NCI-H524 treated with DMSO at 0.1 percent for 48 hours (cell line): ENCODE measurements around the gene CARMIL1.
"Not testable (repeated sequence)": the region's sequence is repeated elsewhere in the genome, so short reads cannot be mapped to it uniquely, and the experiment has no call there.

ENCODE experiments used
- DNase-seq: peaks from one replicate; lab custom pipeline; 2025; lab: John Stamatoyannopoulos, UW

Gene CARMIL1

DNA sequence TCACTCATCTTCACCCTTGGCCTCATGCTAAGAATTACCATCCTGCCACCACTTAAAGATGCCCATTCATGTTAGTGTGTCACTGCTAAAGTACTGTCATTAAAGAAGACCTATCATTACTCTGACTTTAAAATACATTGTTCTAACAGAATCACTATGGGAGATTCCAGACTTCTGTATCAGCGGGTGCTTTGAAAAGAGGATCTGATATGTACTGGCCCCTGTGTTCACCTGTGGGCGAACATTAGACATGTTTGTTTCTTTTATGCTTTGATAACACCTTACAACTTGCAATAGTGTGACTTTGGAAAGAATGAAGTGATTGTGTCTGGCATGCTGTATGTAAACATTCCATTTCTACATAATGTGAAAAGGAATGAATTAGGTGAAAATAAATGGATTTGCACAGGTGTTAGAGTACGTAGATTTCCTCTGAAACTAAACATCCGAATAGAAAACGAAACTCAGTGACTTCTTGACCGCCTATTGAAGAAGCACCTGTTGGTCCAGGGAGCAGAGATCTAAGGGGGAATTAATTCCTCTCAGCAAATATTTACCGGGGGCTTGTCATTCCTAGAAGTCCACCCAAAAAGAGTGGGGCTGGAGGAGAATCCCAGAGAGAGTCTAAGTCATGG, 132.3 kb downstream of the CARMIL1 start:
- no peak for DNase-seq

DNA sequence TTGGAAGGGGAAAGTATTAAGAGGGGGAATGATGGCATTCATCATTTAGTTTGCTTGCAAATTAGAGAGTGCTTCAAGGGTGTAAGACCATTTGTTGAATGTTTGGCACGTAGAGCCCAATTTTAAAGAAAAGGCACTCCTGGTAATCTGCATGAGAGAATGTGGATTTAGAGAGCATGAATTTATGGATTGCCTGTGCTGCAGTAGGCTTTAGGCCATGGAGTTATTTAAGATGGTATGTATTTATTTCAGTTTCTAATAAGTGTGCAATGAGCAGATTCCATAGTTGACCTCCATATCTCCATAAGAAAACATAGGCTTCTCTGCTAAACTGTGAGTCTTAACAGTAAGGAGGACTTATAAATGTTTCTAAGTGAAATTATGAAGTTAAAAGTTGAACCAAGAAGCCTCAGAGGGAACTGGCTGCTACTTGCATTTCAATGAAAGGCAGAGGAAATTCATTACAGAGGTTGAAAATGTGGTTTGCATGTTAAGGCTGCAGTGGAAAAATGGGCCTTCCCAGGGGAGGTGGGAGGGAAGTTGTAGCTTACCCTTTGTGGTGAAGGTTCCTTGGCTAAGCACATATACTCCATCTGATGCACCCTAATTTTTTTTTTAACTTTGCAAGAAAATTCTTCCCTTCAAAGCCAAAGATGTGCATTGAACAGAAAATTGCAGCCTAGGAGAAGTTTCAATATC, 134.2 kb downstream of the CARMIL1 start:
- DNase-seq, result no peak

DNA sequence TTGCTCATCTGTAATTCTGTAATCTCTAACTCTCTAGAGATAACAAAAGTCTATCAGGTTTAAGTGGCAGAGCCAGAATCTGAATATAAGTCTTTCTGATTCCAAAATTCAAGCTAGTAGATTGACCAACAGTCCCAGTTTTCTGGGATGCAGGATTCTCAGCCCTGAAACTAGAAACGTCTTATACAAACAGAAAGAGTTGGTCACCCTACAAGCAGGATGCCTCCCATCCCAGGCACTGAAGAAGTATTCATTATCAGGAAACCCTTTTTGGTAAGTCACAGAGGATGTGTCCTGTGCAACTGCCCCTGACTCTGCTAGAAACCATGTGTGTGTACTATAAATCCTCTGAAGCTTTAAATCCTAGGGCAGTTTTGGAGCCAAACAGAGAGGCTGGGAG, 135.0 kb downstream of the CARMIL1 start:
- DNase-seq, result no peak

- no peak for DNase-seq
Measured at GRCh38 chr6:25414755-25415154, 135.6 kb downstream of the CARMIL1 start.

DNA sequence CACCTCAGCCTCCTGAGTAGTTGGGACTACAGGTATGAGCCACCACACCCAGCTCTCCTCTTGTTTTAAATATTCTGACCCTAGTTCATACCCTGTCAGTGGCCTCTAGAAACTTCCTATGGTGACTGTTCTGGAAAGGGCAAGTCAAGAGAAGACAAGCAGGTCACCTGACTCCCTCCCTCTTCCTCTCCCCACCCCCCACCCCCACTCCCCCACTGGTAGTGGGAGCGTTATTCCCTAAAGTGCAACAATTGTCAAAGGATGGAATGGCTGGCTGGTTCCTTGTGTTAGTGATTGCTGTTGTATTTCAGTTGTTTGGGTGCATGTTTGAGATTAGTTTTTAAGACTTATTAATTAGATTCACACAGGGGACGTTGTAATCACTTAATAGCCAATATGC, 136.1 kb downstream of the CARMIL1 start:
- no peak for DNase-seq

DNA sequence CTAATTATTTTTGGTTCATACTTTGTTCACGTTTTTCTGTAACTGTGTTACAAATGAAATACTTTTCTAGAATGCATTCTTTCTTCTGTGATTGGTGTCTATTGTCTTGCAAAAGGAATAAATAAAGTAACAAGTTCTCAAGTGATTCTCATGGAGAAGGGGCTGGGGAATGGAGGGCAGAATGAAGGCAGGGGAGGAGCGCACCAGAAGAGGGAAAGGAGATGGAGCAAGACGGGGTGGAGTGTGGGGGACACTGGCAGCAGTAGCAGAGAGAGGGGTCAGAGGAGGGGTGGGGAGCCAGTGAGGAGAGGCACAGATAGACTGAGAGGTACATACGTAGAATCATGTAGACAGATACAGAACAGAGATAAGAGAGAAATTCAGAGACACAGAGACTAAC, 136.5 kb downstream of the CARMIL1 start:
- DNase-seq, result no peak

DNA sequence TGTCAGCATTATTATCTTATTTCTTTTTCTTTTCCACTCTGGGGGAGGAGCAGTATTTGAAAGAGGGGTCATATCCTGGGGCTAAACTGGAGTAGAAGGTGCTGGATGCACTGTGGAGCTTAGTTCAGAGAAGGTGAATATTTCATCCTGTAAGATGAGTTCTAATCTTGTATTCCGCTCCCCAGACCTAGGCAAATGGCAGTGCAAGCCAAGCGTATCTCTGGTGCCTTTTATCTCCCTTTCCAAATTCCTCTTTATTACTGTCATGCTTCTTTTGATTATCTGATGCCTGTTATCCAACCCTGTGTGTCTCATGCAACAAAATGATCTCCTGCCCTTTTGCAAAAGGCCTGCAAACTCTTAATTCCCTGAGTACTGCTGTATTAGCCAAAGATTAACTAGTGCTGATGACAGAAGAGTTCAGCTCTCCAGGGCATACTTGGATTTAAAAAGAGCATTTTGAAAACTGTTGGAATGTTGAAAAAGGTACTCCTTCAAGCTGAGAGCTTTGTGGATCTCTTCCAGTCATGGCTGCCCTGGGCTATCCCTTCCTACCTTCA, 138.0 kb downstream of the CARMIL1 start:
- DNase-seq, result no peak

- DNase-seq, result no peak
Measured at GRCh38 chr6:25418454-25419052, 139.4 kb downstream of the CARMIL1 start.

GRCh38 chr6:25419879-25420278, 140.7 kb downstream of the CARMIL1 start:
- no peak for DNase-seq

- DNase-seq, result no peak
Measured at GRCh38 chr6:25423358-25423757, 144.2 kb downstream of the CARMIL1 start.

- DNase-seq, result no peak
Measured at GRCh38 chr6:25424303-25424702, 145.1 kb downstream of the CARMIL1 start.

DNA sequence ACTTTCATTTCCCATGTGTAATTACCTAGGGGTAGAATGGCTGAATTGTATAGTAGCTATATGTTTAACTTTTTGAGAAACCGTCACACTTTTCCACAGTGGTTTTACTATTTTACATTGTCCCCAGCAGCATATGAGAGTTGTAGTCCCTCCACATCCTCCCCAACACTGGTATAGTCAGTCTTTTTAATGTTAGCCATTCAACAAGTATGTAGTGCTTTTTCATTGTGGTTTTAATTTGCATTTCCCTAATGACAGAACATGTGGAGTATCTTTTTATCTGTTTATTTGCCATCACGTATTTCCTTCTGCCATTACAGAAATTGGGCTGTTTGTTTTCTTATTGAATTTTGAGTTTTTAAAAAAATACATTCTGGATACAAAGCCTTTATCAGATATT, 148.4 kb downstream of the CARMIL1 start:
- no peak for DNase-seq

- DNase-seq, result no peak
Measured at GRCh38 chr6:25428758-25429317, 149.7 kb downstream of the CARMIL1 start.

DNA sequence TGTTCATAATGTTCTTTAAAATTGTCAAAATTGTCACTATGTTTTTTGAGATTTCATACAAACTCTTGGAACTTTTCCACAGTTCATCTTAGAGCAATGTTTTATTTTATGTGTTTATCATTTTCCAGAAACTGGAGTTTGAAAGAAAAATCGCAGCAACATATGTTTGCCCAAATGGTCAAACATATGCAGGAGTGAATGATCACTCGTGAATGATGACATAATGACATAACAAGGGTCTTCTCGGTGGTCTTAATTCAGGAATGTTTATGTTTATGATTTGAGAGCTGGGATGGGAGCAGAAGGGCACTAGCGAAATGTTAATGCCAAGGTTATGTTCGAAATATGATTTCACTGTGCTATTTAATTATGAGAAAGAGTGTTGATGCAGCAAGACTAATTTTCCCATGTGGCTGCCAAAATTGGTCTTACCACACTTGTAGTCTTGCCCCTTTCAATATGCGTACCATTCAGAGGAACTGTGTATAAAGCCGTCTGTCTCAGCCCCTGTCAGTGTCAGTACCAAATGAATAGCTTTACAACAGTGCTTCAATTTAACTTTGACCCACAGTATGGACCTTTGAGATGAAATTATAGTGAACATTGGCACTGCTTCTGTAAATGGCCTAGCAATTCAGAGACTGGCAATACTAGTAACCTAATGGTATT, 152.3 kb downstream of the CARMIL1 start:
- DNase-seq, result no peak

DNA sequence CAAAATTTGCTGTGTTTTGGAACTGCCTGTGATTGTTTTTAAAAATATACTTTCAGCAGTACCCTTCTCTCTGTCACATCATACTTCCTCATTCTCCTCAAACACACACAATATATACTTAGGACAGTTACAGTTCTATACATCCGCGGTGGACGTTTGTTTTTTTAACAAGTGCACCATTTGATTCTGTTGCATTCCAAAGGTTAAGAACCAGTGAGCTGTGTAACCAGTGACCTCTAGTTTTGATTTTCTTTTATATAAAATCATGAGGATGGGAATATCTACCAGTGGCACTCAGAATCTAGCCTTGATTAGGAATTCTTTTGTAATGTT, 152.8 kb downstream of the CARMIL1 start:
- no peak for DNase-seq

- DNase-seq, result no peak
Measured at GRCh38 chr6:25434921-25435320, 155.7 kb downstream of the CARMIL1 start.

GRCh38 chr6:25435416-25435985, 156.3 kb downstream of the CARMIL1 start:
- DNase-seq, result no peak

GRCh38 chr6:25436760-25437159, 157.6 kb downstream of the CARMIL1 start:
- DNase-seq, result no peak

DNA sequence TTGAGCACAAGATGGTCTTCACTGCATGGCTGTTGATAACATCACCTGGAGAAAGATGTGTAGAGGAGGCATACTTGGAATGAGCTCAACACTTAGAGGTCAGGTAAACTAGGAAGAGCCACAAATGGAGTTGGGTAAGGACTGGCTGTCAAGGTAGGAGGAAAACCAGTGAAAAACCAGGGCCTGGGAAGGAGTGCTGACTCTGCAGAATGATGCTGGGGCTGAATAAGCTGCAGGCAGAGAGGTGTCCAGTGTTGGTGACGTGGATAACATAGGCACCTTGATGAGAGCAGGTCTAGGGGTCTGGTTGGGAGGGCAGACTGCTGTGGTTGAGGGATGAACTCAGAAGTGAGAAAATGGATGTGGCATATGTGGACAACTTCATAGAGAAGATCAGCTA, 160.2 kb downstream of the CARMIL1 start:
- no peak for DNase-seq

DNA sequence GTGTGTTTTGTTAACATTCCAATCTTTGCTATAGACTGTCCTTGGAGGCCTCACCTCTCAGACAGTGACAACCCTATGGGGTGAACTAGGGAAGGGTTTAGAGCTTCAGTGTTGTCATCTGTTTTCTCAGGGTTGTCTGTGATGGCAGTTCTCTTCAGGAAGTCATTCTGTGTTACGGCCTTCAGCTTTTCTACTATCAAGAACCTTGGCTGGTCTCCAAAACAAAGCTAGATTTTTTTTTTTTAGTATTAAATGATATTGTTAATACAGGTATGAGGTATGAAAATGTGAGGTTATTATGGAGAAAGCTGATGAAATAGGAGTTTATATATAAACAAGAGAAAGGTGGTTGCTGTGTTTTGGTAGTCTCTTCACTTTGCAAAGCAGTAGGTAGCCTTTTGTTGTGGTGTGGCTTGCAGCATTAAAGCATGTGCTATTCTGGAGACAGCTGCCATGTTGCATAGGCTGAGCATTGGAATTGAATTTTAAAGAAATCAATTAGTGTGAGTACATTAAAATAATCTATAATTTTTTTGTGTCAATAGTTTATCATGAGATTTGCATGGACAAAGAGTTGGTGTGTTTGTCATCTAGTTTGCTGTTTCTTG, 162.6 kb downstream of the CARMIL1 start:
- DNase-seq, result no peak

GRCh38 chr6:25442898-25443297, 163.7 kb downstream of the CARMIL1 start:
- DNase-seq, result no peak

DNA sequence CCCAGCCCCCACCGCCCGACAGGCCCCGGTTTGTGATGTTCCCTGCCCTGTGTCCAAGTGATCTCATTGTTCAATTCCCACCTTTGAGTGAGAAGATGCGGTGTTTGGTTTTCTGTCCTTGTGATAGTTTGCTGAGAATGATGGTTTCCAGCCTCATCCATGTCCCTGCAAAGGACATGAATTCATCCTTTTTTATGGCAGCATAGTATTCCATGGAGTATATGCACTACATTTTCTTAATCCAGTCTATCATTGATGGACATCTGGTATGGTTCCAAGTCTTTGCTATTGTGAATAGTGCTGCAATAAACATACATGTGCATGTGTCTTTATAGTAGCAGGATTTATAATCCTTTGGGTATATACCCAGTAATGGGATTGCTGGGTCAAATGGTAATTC, 165.3 kb downstream of the CARMIL1 start:
- DNase-seq, result not testable (repeated sequence)
